Skeletal muscle satellite cell (primary cell): ENCODE data around the gene CSTF2.

ENCODE experiments used
- H3K27me3 ChIP-seq: 2 replicates; pipeline ENCODE4 v1.7.0; 2013; ENCODE audit warnings: low read length; ENCODE audit not compliant: control insufficient read depth, insufficient read depth
- H3K36me3 ChIP-seq: 2 replicates; pipeline ENCODE4 v1.7.0; 2013; ENCODE audit warnings: mild to moderate bottlenecking, control low read depth, low read length; ENCODE audit not compliant: insufficient read depth
- H3K4me1 ChIP-seq: 2 replicates; pipeline ENCODE4 v1.7.0; 2013; ENCODE audit warnings: low read length; ENCODE audit not compliant: control insufficient read depth, insufficient read depth
- H3K4me2 ChIP-seq: 2 replicates; pipeline ENCODE4 v1.7.0; 2013; ENCODE audit warnings: mild to moderate bottlenecking, low read length
- H3K4me3 ChIP-seq: 2 replicates; pipeline ENCODE4 v1.7.0; 2013; ENCODE audit warnings: low read length
- H3K9ac ChIP-seq: 2 replicates; pipeline ENCODE4 v1.7.0; 2013; ENCODE audit warnings: mild to moderate bottlenecking, low read depth, low read length, moderate library complexity
- H3K9me3 ChIP-seq: replicated peaks from 2 replicates; pipeline ENCODE4 v1.7.0; 2013; ENCODE audit warnings: mild to moderate bottlenecking, control low read depth, low read length

The CSTF2 gene

DNA sequence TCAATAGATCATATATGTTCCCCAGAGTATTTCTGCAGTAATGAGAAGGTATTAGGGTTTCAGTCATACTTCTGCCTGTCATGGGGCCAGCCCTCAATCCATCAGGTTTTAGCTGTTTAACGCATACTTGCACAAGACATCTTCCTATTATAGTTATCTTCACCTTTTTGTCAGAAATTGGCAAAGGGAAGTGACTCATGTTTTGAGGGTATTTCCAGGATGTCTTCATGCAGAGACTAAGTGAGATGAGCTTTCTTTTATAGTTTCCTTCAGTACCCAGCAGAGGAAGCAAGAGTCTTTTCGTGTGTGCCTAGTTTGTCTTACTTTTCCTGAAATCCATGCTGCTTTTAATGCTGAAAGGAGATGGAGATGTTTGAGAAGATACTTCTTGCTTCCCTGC lies 9.5 kb downstream of the CSTF2 start:
- peaks cover 34% of the 10 kb centered on the region for H3K36me3 ChIP-seq
- no peak overlapping the region for H3K9ac ChIP-seq
- no peaks in the 10 kb centered on the region for H3K27me3 ChIP-seq
- H3K4me1 ChIP-seq, result no peaks in the 10 kb centered on the region
- H3K4me3 ChIP-seq, result no peak overlapping the region
- no peaks in the 10 kb centered on the region for H3K9me3 ChIP-seq
- no peak overlapping the region for H3K4me2 ChIP-seq

DNA sequence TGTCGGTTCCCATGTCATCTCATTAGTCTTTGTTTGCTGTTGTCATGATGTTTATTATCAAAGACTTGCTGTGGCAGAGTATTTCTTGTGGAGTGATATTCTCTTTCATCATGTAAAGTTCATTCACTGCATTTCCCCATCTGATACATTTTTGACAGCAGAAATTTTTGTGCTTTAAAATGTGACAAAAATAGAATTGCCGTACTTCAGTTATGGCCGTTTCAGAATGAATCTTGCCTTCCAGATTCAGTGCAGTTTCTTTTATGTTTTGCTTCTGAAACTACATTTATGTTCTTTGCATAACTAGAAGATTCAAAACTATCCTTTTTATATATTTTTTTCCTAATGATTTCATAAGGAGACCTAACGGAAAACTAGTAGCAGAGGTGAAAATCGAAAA lies 10.0 kb downstream of the CSTF2 start:
- H3K4me3 ChIP-seq, result no peak overlapping the region
- no peaks in the 10 kb centered on the region for H3K9me3 ChIP-seq
- H3K27me3 ChIP-seq, result no peaks in the 10 kb centered on the region
- H3K36me3 ChIP-seq, result peaks cover 34% of the 10 kb centered on the region
- no peak overlapping the region for H3K9ac ChIP-seq
- no peaks in the 10 kb centered on the region for H3K4me1 ChIP-seq
- H3K4me2 ChIP-seq, result no peak overlapping the region

DNA sequence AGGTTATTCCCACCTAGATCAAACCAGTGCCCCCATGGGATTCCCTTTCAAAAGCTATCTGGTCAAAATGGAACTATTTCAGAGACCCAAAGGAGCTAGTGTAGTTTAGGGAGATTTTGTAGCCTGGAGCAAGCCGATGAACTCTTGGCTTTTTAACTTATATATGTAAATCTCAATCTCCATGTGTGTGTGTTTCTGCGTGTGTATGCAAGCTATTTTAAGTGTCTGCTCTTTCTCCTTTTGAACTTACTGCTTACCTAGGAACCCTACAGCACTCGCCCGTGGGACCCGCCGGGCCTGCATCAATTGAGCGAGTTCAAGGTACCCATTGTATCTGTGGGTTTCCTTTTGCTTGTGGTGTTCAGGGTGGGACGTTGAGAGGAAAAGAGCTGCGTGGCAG lies 10.4 kb downstream of the CSTF2 start:
- Histone ChIP-seq H3K27me3 (no peaks in the 10 kb centered on the region), H3K4me3 (no peak overlapping the region), H3K4me2 (no peak overlapping the region), H3K4me1 (no peaks in the 10 kb centered on the region), H3K36me3 (peaks cover 34% of the 10 kb centered on the region), H3K9ac (no peak overlapping the region), H3K9me3 (no peaks in the 10 kb centered on the region)

DNA sequence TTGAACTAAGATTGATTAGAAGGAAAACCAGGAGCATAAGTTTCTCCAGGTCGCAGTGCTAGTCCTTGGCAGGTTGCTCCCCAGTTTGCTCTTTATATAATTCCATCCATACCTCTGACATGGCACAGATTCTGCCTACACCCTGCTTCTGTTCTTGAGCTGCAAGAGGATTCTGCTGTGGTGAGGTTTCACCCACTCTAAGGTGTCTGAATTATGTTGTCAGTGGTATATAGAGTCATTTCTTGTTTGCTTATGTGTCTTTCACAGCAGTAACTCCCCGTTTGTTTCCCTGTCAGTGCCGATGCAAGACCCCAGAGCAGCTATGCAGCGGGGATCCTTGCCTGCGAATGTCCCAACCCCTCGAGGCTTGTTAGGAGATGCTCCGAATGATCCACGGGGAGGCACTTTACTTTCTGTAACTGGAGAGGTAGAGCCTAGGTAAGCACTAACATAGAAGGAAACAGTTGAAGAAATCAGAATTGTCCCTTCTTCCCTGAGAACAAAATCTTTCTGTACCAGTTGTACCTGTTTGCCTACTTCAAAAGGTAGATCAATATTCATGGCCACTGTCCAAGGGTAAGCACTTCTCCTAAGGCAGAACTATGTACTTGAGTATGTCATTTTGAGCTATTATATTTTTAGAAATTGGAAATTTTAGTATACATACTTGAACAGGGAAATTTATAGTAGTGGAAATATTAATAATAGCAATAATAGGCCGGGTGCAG lies 11.2 kb downstream of the CSTF2 start:
- H3K4me3 ChIP-seq, result no peak overlapping the region
- H3K27me3 ChIP-seq, result no peaks in the 10 kb centered on the region
- H3K9me3 ChIP-seq, result no peaks in the 10 kb centered on the region
- H3K36me3 ChIP-seq, result peaks cover 34% of the 10 kb centered on the region
- no peak overlapping the region for H3K9ac ChIP-seq
- H3K4me2 ChIP-seq, result no peak overlapping the region
- no peaks in the 10 kb centered on the region for H3K4me1 ChIP-seq

DNA sequence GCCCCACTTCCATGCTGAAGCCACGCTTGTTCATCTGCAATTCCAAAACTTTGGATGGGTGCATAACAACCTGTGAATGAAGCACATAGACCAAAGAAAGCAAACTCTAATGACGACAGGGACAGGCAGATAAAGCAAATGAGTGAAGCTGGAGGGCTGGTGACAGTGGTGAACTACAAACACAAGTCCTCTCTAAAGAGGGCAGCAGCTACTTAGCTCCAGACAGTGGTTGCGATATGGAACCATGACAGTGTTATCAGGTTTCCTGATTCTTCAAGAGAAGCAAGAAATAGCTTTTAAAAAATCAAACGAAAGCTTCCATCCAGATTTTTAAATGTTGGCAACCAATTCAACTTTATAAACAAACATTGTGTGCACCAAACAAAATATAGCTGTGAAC lies 30.1 kb downstream of the CSTF2 start:
- Histone ChIP-seq H3K9me3 (no peaks in the 10 kb centered on the region), H3K4me2 (no peak overlapping the region), H3K27me3 (peaks cover 3% of the 10 kb centered on the region), H3K9ac (no peak overlapping the region), H3K36me3 (no peaks in the 10 kb centered on the region), H3K4me1 (no peaks in the 10 kb centered on the region), H3K4me3 (no peak overlapping the region)

DNA sequence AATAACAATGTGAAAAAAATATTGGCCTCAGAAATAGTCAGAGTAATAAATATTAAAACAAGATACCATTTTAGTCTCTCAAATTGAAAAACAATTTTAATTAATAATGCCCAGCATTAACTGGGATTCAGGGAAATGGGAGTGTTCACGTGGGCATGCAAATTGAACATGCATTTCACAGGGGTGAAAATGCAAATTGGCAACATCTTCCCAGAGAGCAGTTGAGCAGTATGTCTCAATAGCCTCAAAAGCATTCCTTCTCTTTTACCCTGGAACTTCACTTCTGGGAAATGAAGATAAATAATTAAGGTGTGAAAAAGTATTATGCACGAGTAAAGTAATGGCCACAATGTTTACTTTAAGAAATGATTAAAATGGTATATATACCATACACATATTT lies 32.6 kb downstream of the CSTF2 start:
- H3K4me2 ChIP-seq, result no peak overlapping the region
- no peaks in the 10 kb centered on the region for H3K9me3 ChIP-seq
- no peaks in the 10 kb centered on the region for H3K4me1 ChIP-seq
- H3K9ac ChIP-seq, result no peak overlapping the region
- H3K27me3 ChIP-seq, result peaks cover 2% of the 10 kb centered on the region
- H3K4me3 ChIP-seq, result no peak overlapping the region
- H3K36me3 ChIP-seq, result no peaks in the 10 kb centered on the region

DNA sequence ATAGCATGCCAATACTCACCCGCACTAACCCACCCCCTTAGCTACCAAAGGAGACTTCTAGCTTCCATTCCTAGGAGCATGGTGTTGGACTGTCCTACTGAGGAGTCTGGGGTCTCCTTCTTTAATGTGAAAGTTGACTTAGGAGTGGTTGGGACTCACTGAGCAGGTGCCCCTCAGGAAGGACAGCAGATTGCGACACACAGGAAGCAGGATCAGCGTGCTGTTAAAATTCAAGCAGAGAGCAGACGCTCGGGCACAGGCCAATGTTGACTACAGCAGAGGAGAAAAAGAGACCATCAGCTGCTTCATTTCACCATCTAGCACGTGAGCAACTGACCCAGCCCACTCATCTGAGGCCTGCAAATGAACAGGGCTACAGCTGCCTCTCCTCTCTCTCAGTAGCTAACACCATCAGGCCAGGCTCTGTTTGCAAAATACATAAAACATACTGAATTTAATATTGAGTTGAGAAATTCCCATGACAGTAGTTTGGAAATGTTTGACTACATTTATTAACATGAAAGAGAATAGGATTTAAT lies 43.2 kb downstream of the CSTF2 start:
- Histone ChIP-seq H3K4me1 (peaks cover 6% of the 10 kb centered on the region), H3K4me2 (no peak overlapping the region), H3K36me3 (no peaks in the 10 kb centered on the region)

DNA sequence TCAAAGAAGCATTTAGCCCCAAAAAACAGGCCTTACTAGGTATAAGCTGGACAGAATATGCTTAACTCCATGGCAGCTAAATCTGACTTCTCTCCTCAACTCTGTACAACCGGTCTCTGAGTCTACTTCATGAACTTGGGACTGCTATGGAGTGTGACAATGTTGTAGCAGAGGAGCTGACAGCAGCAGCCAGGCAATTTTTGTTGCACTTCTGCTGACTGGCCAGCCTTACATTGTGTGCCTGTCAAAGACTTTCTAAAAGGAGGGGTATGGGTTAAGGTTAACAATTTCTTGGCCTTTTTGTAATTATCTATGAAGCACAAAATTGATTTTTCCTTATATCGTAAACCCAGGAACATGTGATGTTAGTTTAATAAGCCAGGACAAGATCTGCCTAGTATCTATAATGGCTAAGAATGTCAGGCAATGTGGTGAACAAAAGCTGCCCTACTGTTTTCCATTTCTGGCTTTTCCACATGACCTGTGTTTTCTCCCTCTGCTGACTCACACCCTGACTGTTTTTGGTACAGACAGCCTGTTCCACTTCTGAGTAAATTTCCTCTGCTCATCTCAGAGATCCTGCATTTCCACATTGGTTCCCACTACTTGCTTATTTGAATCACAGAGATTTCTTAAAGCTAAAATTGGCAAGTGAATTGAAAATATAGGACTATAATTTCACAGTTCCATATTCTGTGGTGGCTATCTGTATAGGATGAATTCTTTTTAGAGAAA lies 44.6 kb downstream of the CSTF2 start:
- no peak overlapping the region for H3K4me3 ChIP-seq
- no peaks in the 10 kb centered on the region for H3K9me3 ChIP-seq
- H3K36me3 ChIP-seq, result no peaks in the 10 kb centered on the region
- no peak overlapping the region for H3K4me2 ChIP-seq
- peaks cover 6% of the 10 kb centered on the region for H3K4me1 ChIP-seq
- peaks cover 8% of the 10 kb centered on the region for H3K27me3 ChIP-seq
- H3K9ac ChIP-seq, result no peak overlapping the region

More for the DNA sequence above, 43.2 kb downstream of the CSTF2 start:
- Histone ChIP-seq H3K9me3 (no peaks in the 10 kb centered on the region), H3K9ac (no peak overlapping the region), H3K4me3 (no peak overlapping the region), H3K27me3 (peaks cover 11% of the 10 kb centered on the region)

DNA sequence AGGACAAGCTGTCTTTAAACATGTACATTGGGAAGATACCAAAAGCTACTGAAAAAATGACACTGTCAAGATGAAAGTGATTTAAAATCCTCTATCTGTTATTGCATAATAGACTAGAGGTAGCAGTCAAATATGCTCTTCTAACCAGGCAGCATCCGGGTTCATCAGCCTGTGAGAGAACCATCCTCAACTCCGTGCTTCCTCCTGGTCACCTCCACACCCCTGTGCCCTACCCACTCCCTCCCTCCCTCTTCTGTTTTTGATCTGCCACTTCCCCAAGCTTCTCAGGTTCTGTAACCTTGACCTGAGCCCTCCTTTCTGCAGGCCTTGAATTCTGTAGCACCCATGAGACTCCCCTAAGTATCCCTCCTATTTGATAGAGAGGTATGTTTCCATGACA lies 48.1 kb downstream of the CSTF2 start:
- peaks cover 2% of the 10 kb centered on the region for H3K27me3 ChIP-seq
- H3K9me3 ChIP-seq, result no peaks in the 10 kb centered on the region
- H3K9ac ChIP-seq, result no peak overlapping the region
- no peak overlapping the region for H3K4me3 ChIP-seq
- peaks cover 6% of the 10 kb centered on the region for H3K4me1 ChIP-seq
- no peak overlapping the region for H3K4me2 ChIP-seq
- H3K36me3 ChIP-seq, result no peaks in the 10 kb centered on the region

DNA sequence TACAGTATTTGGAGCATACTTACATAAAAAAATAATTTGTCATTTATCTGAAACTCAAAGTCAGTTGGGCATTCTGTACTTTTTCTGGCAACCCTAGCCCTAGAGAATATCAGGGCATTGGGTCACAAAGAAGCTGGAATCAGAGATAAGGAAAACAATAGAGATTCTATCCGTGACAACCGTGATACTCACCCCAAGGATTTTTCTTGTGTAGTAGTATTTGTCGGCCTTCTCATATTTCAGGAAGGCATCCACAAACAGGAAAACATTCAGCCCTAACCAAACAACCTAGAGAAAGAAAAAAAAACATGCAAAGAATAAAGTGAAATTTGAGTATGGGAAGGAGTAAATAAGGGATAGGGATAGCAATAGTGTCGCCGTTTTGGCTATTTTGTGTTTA lies 50.3 kb downstream of the CSTF2 start:
- Histone ChIP-seq H3K27me3 (peaks cover 7% of the 10 kb centered on the region), H3K36me3 (no peaks in the 10 kb centered on the region), H3K4me1 (no peaks in the 10 kb centered on the region), H3K4me3 (no peak overlapping the region), H3K9me3 (no peaks in the 10 kb centered on the region), H3K4me2 (no peak overlapping the region), H3K9ac (no peak overlapping the region)

DNA sequence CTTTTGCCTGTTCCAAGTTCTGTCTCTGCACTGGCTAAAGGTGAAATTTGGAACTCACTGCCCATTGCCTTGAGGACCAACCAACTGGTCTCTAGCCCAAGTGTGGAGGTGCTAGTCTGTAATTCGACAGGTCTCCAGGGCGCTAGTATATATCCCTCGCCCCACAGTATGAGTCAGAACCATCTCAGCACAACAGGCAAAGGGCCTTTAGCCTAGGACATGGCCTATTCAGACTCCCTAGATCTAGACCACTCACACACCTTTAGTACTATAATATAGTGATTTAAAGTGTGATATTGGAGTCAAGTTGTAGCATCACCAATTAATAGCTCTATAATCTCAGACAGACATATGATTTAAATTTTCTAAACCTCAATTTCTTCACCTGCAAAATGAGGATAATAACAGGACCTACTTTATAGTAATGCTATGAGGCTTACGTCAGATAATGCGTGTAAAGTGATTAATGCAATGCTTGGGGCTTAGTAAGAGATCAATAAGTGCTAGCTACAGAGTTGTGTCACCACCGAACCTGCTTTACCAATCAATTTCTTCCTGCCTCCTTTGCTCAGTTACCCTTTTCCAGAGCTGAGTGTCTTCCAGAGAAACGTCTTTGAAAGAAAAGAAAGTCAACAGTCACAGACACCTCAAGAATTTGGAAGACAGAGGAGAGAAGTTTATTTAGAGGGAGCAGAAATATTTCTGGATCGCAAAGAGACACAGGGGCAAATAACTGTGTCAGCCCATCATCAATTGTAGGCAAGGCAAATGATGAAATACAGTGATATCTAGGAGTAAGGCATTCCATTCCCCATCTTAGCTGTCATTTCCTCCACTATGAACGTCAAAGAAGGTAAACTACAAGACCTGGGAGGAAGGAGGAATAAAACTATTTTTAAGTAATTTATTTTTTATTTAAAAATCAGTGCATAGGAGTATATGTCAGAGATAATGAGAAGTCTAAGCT lies 51.7 kb downstream of the CSTF2 start:
- no peak overlapping the region for H3K9ac ChIP-seq
- H3K36me3 ChIP-seq, result no peaks in the 10 kb centered on the region
- no peaks in the 10 kb centered on the region for H3K9me3 ChIP-seq
- H3K27me3 ChIP-seq, result peaks cover 7% of the 10 kb centered on the region
- H3K4me1 ChIP-seq, result no peaks in the 10 kb centered on the region
- H3K4me2 ChIP-seq, result no peak overlapping the region
- H3K4me3 ChIP-seq, result no peak overlapping the region
